ENCODE results near the gene CEBPB.

CEBPB gene

DNA sequence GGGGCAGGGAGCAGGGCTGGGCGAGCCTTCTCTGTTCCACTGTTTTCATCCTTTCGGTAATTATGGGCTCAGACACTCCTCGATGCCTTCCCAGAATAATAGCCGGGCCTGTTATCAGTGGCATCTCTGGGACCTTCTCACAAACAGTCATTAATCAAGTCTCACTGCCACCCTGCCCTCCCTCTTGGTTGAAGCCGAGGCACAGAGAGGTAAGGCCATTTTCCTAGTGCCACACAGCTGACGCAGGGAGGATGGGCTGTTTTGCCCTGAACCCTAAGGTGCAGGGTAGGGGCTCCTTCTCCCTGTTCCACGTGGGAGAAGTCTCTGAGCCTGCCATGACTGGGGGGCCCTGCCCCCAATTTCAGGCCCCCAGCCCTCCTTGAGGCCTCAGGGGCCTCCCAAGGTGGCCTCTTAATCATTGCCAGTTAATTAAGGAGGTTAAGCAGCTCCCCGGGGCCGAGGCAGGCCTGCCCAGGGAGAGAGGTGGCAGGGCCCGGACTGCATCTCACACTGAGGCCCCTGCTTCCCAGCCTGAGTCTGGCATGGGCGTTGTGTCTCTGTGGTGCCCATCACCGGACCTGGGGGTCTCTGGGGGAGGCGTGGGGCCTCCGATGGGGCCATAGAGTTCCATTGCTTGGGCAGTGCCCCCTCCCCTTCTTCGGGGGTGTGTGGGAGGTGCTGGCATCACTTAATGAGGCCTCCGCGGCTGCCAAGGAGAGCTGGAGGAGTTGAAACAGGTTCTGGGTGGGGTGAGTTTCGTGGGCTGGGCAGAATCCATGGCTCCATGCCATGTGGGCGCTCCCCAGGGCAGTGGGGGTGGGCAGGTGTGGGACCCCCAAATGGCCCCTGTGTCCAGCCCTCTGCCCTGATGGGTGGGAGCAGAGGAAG lies 42.9 kb downstream of the CEBPB start:
- Mint-ChIP-seq H3K4me3 (no peak overlapping the region), H3K36me3 (no peaks in the 10 kb centered on the region), H3K27ac (no peak overlapping the region), H3K9me3 (ENCODE audit: low read depth) (no peaks in the 10 kb centered on the region), H3K27me3 (no peaks in the 10 kb centered on the region), H3K4me1 (ENCODE audit: low read depth) (no peaks in the 10 kb centered on the region)

- Mint-ChIP-seq H3K9me3 (ENCODE audit: low read depth) (no peaks in the 10 kb centered on the region), H3K4me1 (ENCODE audit: low read depth) (no peaks in the 10 kb centered on the region), H3K27ac (no peak overlapping the region), H3K36me3 (no peaks in the 10 kb centered on the region), H3K27me3 (no peaks in the 10 kb centered on the region), H3K4me3 (no peak overlapping the region)
These were observed 43.7 kb downstream of the CEBPB start for GRCh38 chr20:50234288-50234687.

DNA sequence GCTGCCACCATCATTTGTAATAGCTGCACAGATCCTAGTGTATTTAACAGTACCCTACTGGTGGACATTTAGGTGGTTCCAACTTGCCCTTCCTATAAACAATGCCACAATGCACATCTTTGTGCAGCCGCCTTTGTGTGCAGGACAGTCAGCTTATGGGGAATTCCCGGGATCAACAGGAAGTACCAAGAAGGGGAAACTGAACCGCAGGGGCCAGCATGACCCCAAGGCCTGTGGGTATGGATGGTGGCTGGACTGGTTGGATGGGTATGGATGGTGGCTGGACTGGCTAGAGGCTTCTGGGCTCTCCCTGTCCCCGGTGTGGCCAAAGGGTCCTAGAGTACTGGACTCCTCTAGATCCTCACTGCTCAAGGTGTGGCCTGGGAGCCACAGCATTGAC lies 46.7 kb downstream of the CEBPB start:
- no peak overlapping the region for H3K4me3 Mint-ChIP-seq
- no peak overlapping the region for H3K27ac Mint-ChIP-seq
- H3K27me3 Mint-ChIP-seq: no peaks in the 10 kb centered on the region
- H3K4me1 Mint-ChIP-seq (ENCODE audit: low read depth): no peaks in the 10 kb centered on the region
- no peaks in the 10 kb centered on the region for H3K9me3 Mint-ChIP-seq (ENCODE audit: low read depth)
- no peaks in the 10 kb centered on the region for H3K36me3 Mint-ChIP-seq

GRCh38 chr20:50238081-50238800 lies 47.6 kb downstream of the CEBPB start:
- no peaks in the 10 kb centered on the region for H3K9me3 Mint-ChIP-seq (ENCODE audit: low read depth)
- H3K27ac Mint-ChIP-seq: no peak overlapping the region
- H3K27me3 Mint-ChIP-seq: no peaks in the 10 kb centered on the region
- H3K36me3 Mint-ChIP-seq: no peaks in the 10 kb centered on the region
- H3K4me3 Mint-ChIP-seq: no peak overlapping the region
- no peaks in the 10 kb centered on the region for H3K4me1 Mint-ChIP-seq (ENCODE audit: low read depth)

DNA sequence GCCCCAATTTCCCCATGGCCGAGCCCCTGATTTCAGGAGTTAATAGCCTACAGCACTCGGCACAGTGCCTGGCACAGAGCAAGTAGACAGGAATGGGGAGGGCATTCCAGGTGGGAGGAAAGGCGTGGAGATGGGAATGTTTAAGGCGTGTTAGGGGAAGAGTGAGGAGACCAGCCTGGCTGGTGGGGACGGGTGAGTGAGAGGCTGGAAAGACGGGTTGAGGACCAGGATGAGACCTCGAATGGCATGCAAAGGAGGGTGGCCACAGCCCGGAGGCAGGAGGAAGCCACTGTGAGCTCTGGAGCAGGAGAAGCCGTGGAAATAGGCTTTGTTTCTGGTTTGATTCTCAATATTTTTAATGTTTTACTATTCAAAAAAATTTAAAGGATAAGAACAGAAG lies 49.5 kb downstream of the CEBPB start:
- no peak overlapping the region for H3K4me3 Mint-ChIP-seq
- H3K36me3 Mint-ChIP-seq: no peaks in the 10 kb centered on the region
- no peaks in the 10 kb centered on the region for H3K9me3 Mint-ChIP-seq (ENCODE audit: low read depth)
- no peaks in the 10 kb centered on the region for H3K27me3 Mint-ChIP-seq
- H3K4me1 Mint-ChIP-seq (ENCODE audit: low read depth): no peaks in the 10 kb centered on the region
- no peak overlapping the region for H3K27ac Mint-ChIP-seq

- no peaks in the 10 kb centered on the region for H3K27me3 Mint-ChIP-seq
- no peak overlapping the region for H3K27ac Mint-ChIP-seq
- H3K4me3 Mint-ChIP-seq: no peak overlapping the region
- no peaks in the 10 kb centered on the region for H3K4me1 Mint-ChIP-seq (ENCODE audit: low read depth)
- no peaks in the 10 kb centered on the region for H3K9me3 Mint-ChIP-seq (ENCODE audit: low read depth)
- H3K36me3 Mint-ChIP-seq: no peaks in the 10 kb centered on the region
These were observed 51.5 kb downstream of the CEBPB start for GRCh38 chr20:50242178-50242514.

Data from activated naive CD8-positive, alpha-beta T cell (primary cell).